ENCODE measurements around the gene ZG16. TPM values are rescaled to one million over a fixed set of nuclear protein-coding genes. Genes with fewer than 3 reads are reported as not detected.

ZG16 gene
- total and polyA plus RNA-seq, 9 of the 15 experiments (the other 6 are each of a cell fraction or from before 2014, with no cell fraction given): 0.04 TPM; not detected in 8

GRCh38 chr16:29815793-29816693 is 38.0 kb downstream of the ZG16 start, which contains the start of gene PAGR1 (continued):
- no peak for TF ChIP-seq CCNT2 (IDR thresholded peaks at IDR 0.05; ENCODE audit: borderline replicate concordance, extremely low read depth, insufficient read length, low read depth, low read length)
- TF ChIP-seq PBX2 (CRISPR knock-in tag; IDR thresholded peaks at IDR 0.05; ENCODE audit: low read depth): no peak
- no peak for TF ChIP-seq PBX2 (tag; conservative IDR thresholded peaks at IDR 0.05; ENCODE audit: low read depth)
- TF ChIP-seq SFPQ (IDR thresholded peaks at IDR 0.05; ENCODE audit: low read depth, low read length): no peak
- TF ChIP-seq ZNF316 (IDR thresholded peaks at IDR 0.05): no peak
- peak; percentile 87 for TF ChIP-seq HBP1 (CRISPR knock-in tag; IDR thresholded peaks at IDR 0.05)
- TF ChIP-seq FOXA1 (IDR thresholded peaks at IDR 0.05; ENCODE audit: borderline replicate concordance): no peak
- TF ChIP-seq ZEB2 (IDR thresholded peaks at IDR 0.05): peak; percentile 58; the same call in 1 of the 2 replicates
- no peak for TF ChIP-seq RBM25 (IDR thresholded peaks at IDR 0.05; ENCODE audit: low read depth, low read length, severe bottlenecking)
- TF ChIP-seq CREB3L1 (IDR thresholded peaks at IDR 0.05; ENCODE audit: borderline replicate concordance, low read depth): peak; percentile 90
- no peak for TF ChIP-seq SAFB (IDR thresholded peaks at IDR 0.05; ENCODE audit: borderline replicate concordance, low read depth, low read length)
- peak; percentile 74; the same call in 1 of the 2 replicates for TF ChIP-seq XRCC5 (IDR thresholded peaks at IDR 0.05; ENCODE audit: low read depth, low read length)
- no peak for TF ChIP-seq HOMEZ (CRISPR knock-in tag; IDR thresholded peaks at IDR 0.05)
- TF ChIP-seq ZNF175 (CRISPR knock-in tag; IDR thresholded peaks at IDR 0.05; ENCODE audit: low read depth): no peak
- TF ChIP-seq POLR2H (tag; IDR thresholded peaks at IDR 0.05; ENCODE audit: low read depth): peak; percentile 80
- no peak for TF ChIP-seq SNIP1 (IDR thresholded peaks at IDR 0.05; ENCODE audit: low read depth)
- TF ChIP-seq ZNF696 (CRISPR knock-in tag; conservative IDR thresholded peaks at IDR 0.05): no peak
